Measurements from ENCODE around the gene WDR18.
A peak's percentile ranks its signal among the peaks of the same experiment; 100 is the strongest.

WDR18 gene

GRCh38 chr19:979318-979741, 4.8 kb upstream of the WDR18 start:
- H3K36me3 ChIP-seq (ENCODE audit: insufficient read depth, low read length): no peaks in the 10 kb centered on the region
- peaks cover 10% of the 10 kb centered on the region for H3K4me1 ChIP-seq (ENCODE audit: insufficient read depth, low read length, severe bottlenecking)
- H3K9me2 ChIP-seq (ENCODE audit: low read depth, low read length): no peaks in the 10 kb centered on the region
- H3F3A ChIP-seq (ENCODE audit: insufficient read depth, low read length): no peaks in the 10 kb centered on the region
- no peaks in the 10 kb centered on the region; the same call in 1 of the 2 replicates for H3K27me3 ChIP-seq (ENCODE audit: insufficient read depth, low read length)
- H3K9me3 ChIP-seq (ENCODE audit: low read length): no peaks in the 10 kb centered on the region
- no peak overlapping the region for H3K9ac ChIP-seq (ENCODE audit: low read length)
- no peaks in the 10 kb centered on the region for H4K20me1 ChIP-seq (ENCODE audit: insufficient read depth, low read length)
- no peak for TF ChIP-seq CTCF (IDR thresholded peaks at IDR 0.05; ENCODE audit: low read length)
- no peak for TF ChIP-seq EZH2 (IDR thresholded peaks at IDR 0.05; ENCODE audit: borderline replicate concordance, low read length)
- H3K27ac ChIP-seq (ENCODE audit: low read depth, low read length, poor library complexity, severe bottlenecking): no peak overlapping the region
- H3K4me2 ChIP-seq (ENCODE audit: low read length): no peak overlapping the region
- no peaks in the 10 kb centered on the region for H3K79me2 ChIP-seq (ENCODE audit: insufficient read depth, low read length)
- H3K4me3 ChIP-seq (ENCODE audit: low read depth, low read length, poor library complexity, severe bottlenecking): no peak overlapping the region
- no peak overlapping the region for H2AFZ ChIP-seq (ENCODE audit: low read length)

DNA sequence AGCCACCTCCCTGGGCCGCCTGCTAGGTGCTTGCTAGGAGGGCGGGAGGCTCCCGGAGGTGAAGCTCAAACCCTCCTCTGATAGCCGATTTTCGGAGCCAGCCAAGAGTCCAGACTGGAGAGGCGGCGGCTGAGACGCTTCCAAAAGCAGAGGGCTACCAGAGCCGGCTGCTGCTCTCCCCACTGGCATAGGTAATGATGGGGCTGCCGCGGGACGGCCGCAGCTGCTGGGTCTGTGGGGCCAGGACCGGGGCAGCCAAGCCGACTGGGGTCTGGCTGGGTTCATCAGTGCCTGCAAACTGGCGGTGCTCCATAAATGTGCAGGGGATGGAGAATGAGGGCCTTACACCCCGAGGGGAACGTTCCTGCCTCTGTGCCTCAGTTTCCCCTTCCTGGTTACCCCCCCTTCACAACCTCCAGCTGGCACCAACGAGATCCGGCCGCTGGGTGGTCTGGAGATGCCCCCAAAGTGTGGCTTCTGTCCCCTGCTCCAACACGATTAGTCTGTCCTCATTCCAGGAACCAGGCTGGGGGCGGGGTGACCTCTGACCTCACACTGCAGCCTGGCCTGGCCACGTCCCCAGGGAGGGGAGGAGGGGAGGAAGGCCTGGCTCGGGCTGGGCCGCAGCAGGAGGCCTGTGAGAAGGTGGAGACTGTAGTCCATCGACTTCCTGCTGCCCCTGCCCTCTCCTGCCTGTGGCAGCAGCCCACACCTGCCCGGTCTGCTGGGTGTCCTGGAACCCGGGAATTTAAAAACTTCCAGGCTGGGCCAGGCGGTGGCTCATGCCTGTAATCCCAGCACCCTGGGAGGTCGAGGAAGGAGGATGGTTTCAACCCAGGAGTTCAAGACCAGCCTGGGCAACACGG, 3.8 kb upstream of the WDR18 start:
- no peak overlapping the region for H3K4me3 ChIP-seq (ENCODE audit: low read depth, low read length, poor library complexity, severe bottlenecking)
- H4K20me1 ChIP-seq (ENCODE audit: insufficient read depth, low read length): no peaks in the 10 kb centered on the region
- H3K27me3 ChIP-seq (ENCODE audit: insufficient read depth, low read length): no peaks in the 10 kb centered on the region; the same call in 1 of the 2 replicates
- H2AFZ ChIP-seq (ENCODE audit: low read length): no peak overlapping the region
- H3K9me2 ChIP-seq (ENCODE audit: low read depth, low read length): no peaks in the 10 kb centered on the region
- TF ChIP-seq EZH2 (IDR thresholded peaks at IDR 0.05; ENCODE audit: borderline replicate concordance, low read length): no peak
- TF ChIP-seq CTCF (IDR thresholded peaks at IDR 0.05; ENCODE audit: low read length): no peak
- H3K9ac ChIP-seq (ENCODE audit: low read length): no peak overlapping the region
- H3K79me2 ChIP-seq (ENCODE audit: insufficient read depth, low read length): no peaks in the 10 kb centered on the region
- no peak overlapping the region for H3K4me2 ChIP-seq (ENCODE audit: low read length)
- no peaks in the 10 kb centered on the region for H3K9me3 ChIP-seq (ENCODE audit: low read length)
- no peaks in the 10 kb centered on the region for H3K36me3 ChIP-seq (ENCODE audit: insufficient read depth, low read length)
- peaks cover 16% of the 10 kb centered on the region for H3K4me1 ChIP-seq (ENCODE audit: insufficient read depth, low read length, severe bottlenecking)
- H3F3A ChIP-seq (ENCODE audit: insufficient read depth, low read length): no peaks in the 10 kb centered on the region
- no peak overlapping the region for H3K27ac ChIP-seq (ENCODE audit: low read depth, low read length, poor library complexity, severe bottlenecking)

DNA sequence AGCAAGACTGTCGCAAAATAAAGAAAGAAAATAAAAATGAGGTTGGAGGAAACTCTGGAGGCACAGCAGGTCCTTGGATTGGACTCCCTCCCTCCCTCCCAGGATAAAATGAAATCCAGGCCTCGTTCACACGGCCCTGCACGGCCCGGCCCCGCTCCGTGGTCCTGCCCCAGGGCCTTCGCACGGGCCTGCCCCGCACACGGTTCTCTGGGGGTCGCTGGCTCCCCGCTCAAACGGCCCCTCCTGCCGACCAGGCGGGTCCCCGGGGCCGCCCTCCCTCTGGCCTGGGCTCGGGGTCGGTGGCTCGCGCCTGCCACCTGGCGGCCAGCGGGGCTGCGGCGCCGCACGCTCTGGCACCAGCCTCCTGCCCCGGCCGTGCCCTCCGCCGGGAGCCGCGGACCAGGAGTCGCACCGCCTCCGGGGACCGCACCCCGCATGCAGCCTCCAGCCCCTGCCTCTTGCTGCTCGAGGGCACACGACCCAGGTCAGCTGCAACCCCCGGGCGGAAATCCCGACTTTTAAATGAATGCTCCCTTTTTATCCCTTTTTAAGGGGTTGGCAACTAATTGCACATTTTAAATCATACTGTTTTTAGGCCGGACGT, 1.5 kb upstream of the WDR18 start:
- no peaks in the 10 kb centered on the region for H4K20me1 ChIP-seq (ENCODE audit: insufficient read depth, low read length)
- no peak overlapping the region for H3K4me3 ChIP-seq (ENCODE audit: low read depth, low read length, poor library complexity, severe bottlenecking)
- H3K27me3 ChIP-seq (ENCODE audit: insufficient read depth, low read length): no peaks in the 10 kb centered on the region; the same call in 1 of the 2 replicates
- no peak overlapping the region for H3K9ac ChIP-seq (ENCODE audit: low read length)
- peaks cover 10% of the 10 kb centered on the region; the same call in 1 of the 2 replicates for H3K36me3 ChIP-seq (ENCODE audit: insufficient read depth, low read length)
- no peaks in the 10 kb centered on the region for H3K9me2 ChIP-seq (ENCODE audit: low read depth, low read length)
- TF ChIP-seq EZH2 (IDR thresholded peaks at IDR 0.05; ENCODE audit: borderline replicate concordance, low read length) (no peak), CTCF (IDR thresholded peaks at IDR 0.05; ENCODE audit: low read length) (peak; percentile 87)
- peaks cover 16% of the 10 kb centered on the region for H3K4me1 ChIP-seq (ENCODE audit: insufficient read depth, low read length, severe bottlenecking)
- H3K4me2 ChIP-seq (ENCODE audit: low read length): peak overlapping the region; percentile 31; the same call in 1 of the 2 replicates
- no peak overlapping the region for H2AFZ ChIP-seq (ENCODE audit: low read length)
- no peaks in the 10 kb centered on the region for H3K9me3 ChIP-seq (ENCODE audit: low read length)
- H3K79me2 ChIP-seq (ENCODE audit: insufficient read depth, low read length): no peaks in the 10 kb centered on the region
- no peaks in the 10 kb centered on the region for H3F3A ChIP-seq (ENCODE audit: insufficient read depth, low read length)
- no peak overlapping the region for H3K27ac ChIP-seq (ENCODE audit: low read depth, low read length, poor library complexity, severe bottlenecking)

All from OCI-LY1 (cell line).